ENCODE measurements around the gene PADI4. TPM values are rescaled to one million over a fixed set of nuclear protein-coding genes. Genes with fewer than 3 reads are reported as not detected.

The PADI4 gene
- total RNA-seq, 1 donor from 2014 or later, result 0.78 TPM

GRCh38 chr1:17281775-17282181 is 26.2 kb upstream of the PADI4 start:
- DNase-seq (ENCODE audit: low spot score), result no peak

GRCh38 chr1:17282836-17283235 is 25.2 kb upstream of the PADI4 start:
- no peak for DNase-seq (ENCODE audit: low spot score)

GRCh38 chr1:17286646-17287045 is 21.4 kb upstream of the PADI4 start:
- DNase-seq (ENCODE audit: low spot score), result no peak

GRCh38 chr1:17287130-17287776 is 20.7 kb upstream of the PADI4 start:
- DNase-seq (ENCODE audit: low spot score), result no peak

GRCh38 chr1:17289721-17290120 is 18.3 kb upstream of the PADI4 start:
- no peak for DNase-seq (ENCODE audit: low spot score)

GRCh38 chr1:17290553-17290952 is 17.4 kb upstream of the PADI4 start:
- DNase-seq (ENCODE audit: low spot score), result no peak

GRCh38 chr1:17292299-17293160 is 15.5 kb upstream of the PADI4 start:
- no peak for DNase-seq (ENCODE audit: low spot score)

- DNase-seq (ENCODE audit: low spot score), result no peak
Measured at GRCh38 chr1:17293681-17294425, 14.1 kb upstream of the PADI4 start.

- no peak for DNase-seq (ENCODE audit: low spot score)
Measured at GRCh38 chr1:17295292-17295691, 12.7 kb upstream of the PADI4 start.

- DNase-seq (ENCODE audit: low spot score), result no peak
Measured at GRCh38 chr1:17296086-17296485, 11.9 kb upstream of the PADI4 start.

GRCh38 chr1:17297991-17298390 is 10.0 kb upstream of the PADI4 start:
- DNase-seq (ENCODE audit: low spot score), result no peak

GRCh38 chr1:17301767-17302166 is 6.2 kb upstream of the PADI4 start:
- no peak for DNase-seq (ENCODE audit: low spot score)

GRCh38 chr1:17304151-17304825 is 3.7 kb upstream of the PADI4 start:
- no peak for DNase-seq (ENCODE audit: low spot score)

GRCh38 chr1:17304826-17305175 is 3.2 kb upstream of the PADI4 start:
- no peak for DNase-seq (ENCODE audit: low spot score)

- DNase-seq (ENCODE audit: low spot score), result no peak
Measured at GRCh38 chr1:17305576-17306095, 2.4 kb upstream of the PADI4 start.

- no peak for DNase-seq (ENCODE audit: low spot score)
Measured at GRCh38 chr1:17306407-17306806, 1.6 kb upstream of the PADI4 start.

- no peak for DNase-seq (ENCODE audit: low spot score)
Measured at GRCh38 chr1:17306921-17307320, 1.1 kb upstream of the PADI4 start.

- DNase-seq (ENCODE audit: low spot score), result no peak
Measured at GRCh38 chr1:17307329-17307728, 668 bp upstream of the PADI4 start.

GRCh38 chr1:17308593-17308992 is 596 bp downstream of the PADI4 start:
- no peak for DNase-seq (ENCODE audit: low spot score)

- no peak for DNase-seq (ENCODE audit: low spot score)
Measured at GRCh38 chr1:17309426-17310067, 1.6 kb downstream of the PADI4 start.

GRCh38 chr1:17310068-17310640 is 2.2 kb downstream of the PADI4 start:
- DNase-seq (ENCODE audit: low spot score), result no peak

Measured in mucosa of gallbladder (tissue), 1 donor.